ENCODE data around the gene CBR3.

The CBR3 gene

GRCh38 chr21:36186506-36187399 lies 51.9 kb downstream of the CBR3 start:
- no peak for DNase-seq

DNA sequence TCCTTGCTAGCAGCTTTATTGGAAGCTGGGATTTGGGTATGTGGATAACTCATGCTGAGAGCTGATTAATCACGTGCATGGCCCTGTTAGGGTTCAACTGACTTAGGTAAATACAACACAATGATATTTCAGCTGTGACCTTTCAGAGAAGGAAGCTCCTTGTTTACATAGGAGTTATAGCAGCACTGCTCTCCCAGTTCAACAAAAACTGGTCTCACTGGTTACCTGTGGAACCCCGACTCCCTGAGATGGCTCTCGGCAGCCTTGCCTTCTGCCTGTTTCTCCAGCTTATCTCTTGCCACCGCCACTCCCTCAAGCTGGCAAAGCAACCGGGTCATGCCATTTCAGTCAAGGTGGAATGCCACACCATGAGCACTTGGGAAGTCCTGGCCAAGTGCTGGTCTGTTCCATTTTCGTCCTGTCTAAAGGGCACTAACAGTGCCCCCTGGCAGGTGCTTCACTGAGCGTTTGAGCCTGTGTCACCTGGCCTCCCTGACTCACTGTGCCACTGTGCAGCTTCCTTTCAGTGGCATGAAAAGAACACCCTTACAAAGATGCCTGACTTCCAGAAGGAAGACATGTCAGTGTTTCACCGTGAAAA lies 53.3 kb downstream of the CBR3 start:
- DNase-seq: no peak

DNA sequence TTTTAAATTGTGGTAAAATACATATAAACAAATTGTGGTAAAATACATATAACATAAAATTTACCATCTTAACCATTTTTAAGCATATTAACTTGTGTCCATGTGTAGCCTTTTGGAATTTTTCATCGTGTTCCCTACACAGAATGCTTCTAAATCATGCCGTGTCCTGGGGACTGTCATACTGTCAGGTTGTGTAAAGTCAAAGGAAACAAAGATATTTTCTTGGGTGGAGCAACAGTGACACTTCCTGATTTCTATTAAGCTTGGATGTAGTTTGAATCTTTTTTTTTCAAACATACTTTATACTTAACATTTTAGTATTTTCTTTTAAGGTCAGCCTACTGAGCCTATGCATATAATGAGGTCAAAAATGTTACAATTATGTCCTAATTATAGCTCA lies 54.1 kb downstream of the CBR3 start:
- DNase-seq: no peak

DNA sequence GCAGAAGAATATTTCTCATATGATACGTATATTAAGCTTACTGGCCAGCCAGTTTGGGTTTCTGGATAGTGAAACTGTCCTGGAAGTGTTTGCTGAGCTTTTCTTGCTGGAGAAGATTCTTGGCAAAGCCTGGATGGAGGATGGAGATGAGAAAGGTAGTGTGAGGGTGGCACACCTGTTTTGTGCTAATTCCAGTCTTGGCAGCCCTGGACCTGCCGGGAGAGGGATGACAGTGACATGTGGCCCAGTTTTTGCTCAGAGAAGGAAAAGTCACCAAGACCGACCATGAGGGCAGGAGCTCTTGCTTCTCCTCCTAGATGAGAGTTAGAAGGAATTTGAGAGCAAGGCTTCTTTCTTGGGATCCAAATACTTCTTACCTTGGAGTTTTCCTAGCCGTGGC lies 55.9 kb downstream of the CBR3 start:
- no peak for DNase-seq

GRCh38 chr21:36193200-36193599 lies 58.3 kb downstream of the CBR3 start:
- no peak for DNase-seq

- DNase-seq: no peak
These were observed 59.1 kb downstream of the CBR3 start for GRCh38 chr21:36194024-36194423.

- DNase-seq: no peak
These were observed 60.7 kb downstream of the CBR3 start for GRCh38 chr21:36195613-36196012.

Data from NCI-H2171 (cell line).